CD4-positive, alpha-beta T cell treated with Interleukin-2 at 100 ng/mL for 4 hours (primary cell): ENCODE results near the gene UNC5A.

Source experiments
- DNase-seq: peaks from one replicate; pipeline ENCODE4 v3.0.0-alpha.2; 2020; ENCODE audit warnings: low spot score

The UNC5A gene

GRCh38 chr5:176810081-176810597, at the start of gene UNC5A:
Gene UNC5A, plus strand, starts transcription at chr5:176810559. Its CDS starts 192 bp downstream, at chr5:176810751.
- peak; percentile 33 for DNase-seq

GRCh38 chr5:176761755-176762154, 48.6 kb upstream of the UNC5A start:
- no peak for DNase-seq

- DNase-seq: no peak
Measured at GRCh38 chr5:176762489-176762888, 47.9 kb upstream of the UNC5A start.

GRCh38 chr5:176765687-176766086, 44.7 kb upstream of the UNC5A start:
- DNase-seq: no peak

GRCh38 chr5:176768174-176768970, 42.0 kb upstream of the UNC5A start:
- DNase-seq: no peak

- no peak for DNase-seq
Measured at GRCh38 chr5:176769911-176770310, 40.4 kb upstream of the UNC5A start.

- no peak for DNase-seq
Measured at GRCh38 chr5:176770431-176770830, 39.9 kb upstream of the UNC5A start.

- DNase-seq: no peak
Measured at GRCh38 chr5:176771102-176771845, 39.1 kb upstream of the UNC5A start.

- no peak for DNase-seq
Measured at GRCh38 chr5:176772271-176773210, 37.8 kb upstream of the UNC5A start.

- DNase-seq: no peak
Measured at GRCh38 chr5:176773408-176774035, 36.8 kb upstream of the UNC5A start.

- DNase-seq: no peak
Measured at GRCh38 chr5:176774216-176775171, 35.9 kb upstream of the UNC5A start.

GRCh38 chr5:176775409-176775808, 35.0 kb upstream of the UNC5A start:
- no peak for DNase-seq

GRCh38 chr5:176776141-176776865, 34.1 kb upstream of the UNC5A start:
- no peak for DNase-seq

- DNase-seq: no peak
Measured at GRCh38 chr5:176776916-176777315, 33.4 kb upstream of the UNC5A start.

GRCh38 chr5:176778921-176779465, 31.4 kb upstream of the UNC5A start:
- no peak for DNase-seq

GRCh38 chr5:176779537-176779936, 30.8 kb upstream of the UNC5A start:
- DNase-seq: no peak

- DNase-seq: no peak
Measured at GRCh38 chr5:176780176-176781053, 29.9 kb upstream of the UNC5A start.

- DNase-seq: no peak
Measured at GRCh38 chr5:176781054-176781375, 29.3 kb upstream of the UNC5A start.
